HepG2 (cell line): Measurements from ENCODE around the gene UNC13D. TPM values are rescaled to one million over a fixed set of nuclear protein-coding genes. Genes with fewer than 3 reads are reported as not detected.

Experiments used
- GATAD2A ChIP-seq: IDR thresholded peaks from 2 replicates; pipeline ENCODE4 v1.6.1; 2016
- GLI4 ChIP-seq: sonication (generic); formaldehyde crosslinking; IDR thresholded peaks from 2 replicates; pipeline ENCODE4 v1.5.1; 2020; ENCODE audit warnings: missing genetic modification reagents, mild to moderate bottlenecking, moderate library complexity, borderline replicate concordance
- KDM1A ChIP-seq: IDR thresholded peaks from 2 replicates; pipeline ENCODE4 v1.6.1; 2016; ENCODE audit warnings: missing compliant biosample characterization
- KDM3A ChIP-seq: IDR thresholded peaks from 2 replicates; pipeline ENCODE4 v1.6.1; 2018; ENCODE audit warnings: low read depth, missing compliant biosample characterization
- KLF16 ChIP-seq, 2 experiments: sonication (generic) in 1 of 2; formaldehyde crosslinking in 1 of 2; IDR thresholded peaks; 2 replicates each; pipeline versions ENCODE4 v1.6.1 to v1.8.0; 2016 to 2023; ENCODE audit warnings: missing genetic modification reagents in 2 of 2, missing compliant biosample characterization in 1 of 2
- MAFG ChIP-seq: sonication (generic); formaldehyde crosslinking; IDR thresholded peaks from 2 replicates; pipeline ENCODE4 v1.5.1; 2020; ENCODE audit warnings: mild to moderate bottlenecking, missing genetic modification reagents
- MXI1 ChIP-seq: IDR thresholded peaks from 3 replicates; pipeline ENCODE4 v1.6.1; 2012; ENCODE audit warnings: low read depth, low read length, inconsistent platforms, borderline replicate concordance
- NR2F6 ChIP-seq, 2 experiments: IDR thresholded peaks; 2 replicates each; pipeline ENCODE4 v1.6.1; 2016; ENCODE audit warnings: antibody characterized with exemption in 1 of 2, mild to moderate bottlenecking in 1 of 2
- RFXANK ChIP-seq: IDR thresholded peaks from 2 replicates; pipeline ENCODE4 v1.6.1; 2016
- SATB2 ChIP-seq: sonication (generic); formaldehyde crosslinking; IDR thresholded peaks from 2 replicates; pipeline ENCODE4 v1.5.0; 2020; ENCODE audit warnings: missing genetic modification reagents
- TBP ChIP-seq: sonication (generic); formaldehyde crosslinking; IDR thresholded peaks from 2 replicates; pipeline ENCODE4 v1.5.0; 2020; ENCODE audit warnings: missing genetic modification reagents
- TEAD2 ChIP-seq: sonication (generic); formaldehyde crosslinking; IDR thresholded peaks from 2 replicates; pipeline ENCODE4 v1.9.0; 2021; ENCODE audit warnings: missing genetic modification reagents
- XRCC5 ChIP-seq: fragments of 200-400 bp; formaldehyde crosslinking; optimal IDR thresholded peaks from 2 replicates; pipeline ENCODE3; 2017; ENCODE audit warnings: mild to moderate bottlenecking, low read length
- ZNF232 ChIP-seq: sonication (generic); formaldehyde crosslinking; IDR thresholded peaks from 2 replicates; pipeline ENCODE4 v1.4.0; 2020; ENCODE audit warnings: missing genetic modification reagents, borderline replicate concordance
- ZNF747 ChIP-seq: sonication (generic); formaldehyde crosslinking; IDR thresholded peaks from 2 replicates; pipeline ENCODE4 v1.8.1; 2023; ENCODE audit warnings: missing genetic modification reagents, mild to moderate bottlenecking, borderline replicate concordance
- ZNF773 ChIP-seq: sonication (generic); formaldehyde crosslinking; IDR thresholded peaks from 2 replicates; pipeline ENCODE4 v1.4.0; 2020; ENCODE audit warnings: missing genetic modification reagents, borderline replicate concordance
- polyA plus RNA-seq, 8 experiments: library from polyadenylated mRNA; depleted of rRNA in 3 of 8; stranded (reverse) in 7 of 8; unstranded in 1 of 8; fragments of >200 nt; fragmentation: Illumina TruSeq in 4 of 8; extraction: Trizol in 4 of 8; gene quantifications; 2 replicates each; pipeline versions ENCODE4 v1.2.1 to v1.2.3, GENCODE V29; 2011 to 2016; ENCODE audit warnings: low read depth in 4 of 8, missing spikeins in 1 of 8, mixed read lengths in 1 of 8; ENCODE audit not compliant: insufficient read depth in 1 of 8
- total RNA-seq, 5 experiments: library from RNA; depleted of rRNA; stranded (reverse); fragments of >200 nt; fragmentation: Illumina TruSeq; extraction: Trizol; gene quantifications; 2 replicates each; pipeline ENCODE4 v1.2.3, GENCODE V29; 2016; ENCODE audit warnings: low read depth in 1 of 5
- TF ChIP-seq, protein P1 (sequence below): IDR thresholded peaks from 2 replicates; pipeline ENCODE4 v1.6.1; 2016; ENCODE audit warnings: control low read depth
- TF ChIP-seq, protein P2 (sequence below): sonication (generic); formaldehyde crosslinking; IDR thresholded peaks from 2 replicates; pipeline ENCODE4 v1.4.0; 2020; ENCODE audit warnings: missing genetic modification reagents
- TF ChIP-seq, protein P3 (sequence below): sonication (generic); formaldehyde crosslinking; IDR thresholded peaks from 2 replicates; pipeline ENCODE4 v1.4.0; 2020; ENCODE audit warnings: missing genetic modification reagents, mild to moderate bottlenecking, borderline replicate concordance
- TF ChIP-seq, protein P4 (sequence below): sonication (generic); formaldehyde crosslinking; IDR thresholded peaks from 2 replicates; pipeline ENCODE4 v1.5.0; 2020; ENCODE audit warnings: missing genetic modification reagents
- TF ChIP-seq, protein P5 (sequence below): sonication (generic); formaldehyde crosslinking; conservative IDR thresholded peaks from 2 replicates; pipeline ENCODE4 v1.4.0; 2020; ENCODE audit warnings: missing genetic modification reagents
- TF ChIP-seq, protein P6 (sequence below): sonication (generic); formaldehyde crosslinking; IDR thresholded peaks from 2 replicates; pipeline ENCODE4 v1.8.0; 2022; ENCODE audit warnings: low read depth, missing genetic modification reagents
- TF ChIP-seq, protein P7 (sequence below): sonication (generic); IDR thresholded peaks from 2 replicates; pipeline ENCODE4 v1.6.1; 2016; ENCODE audit warnings: low read depth, borderline replicate concordance

UNC13D gene
- total and polyA plus RNA-seq, 2 of the 13 experiments (the other 11 are each of a cell fraction or from before 2014, with no cell fraction given), result 29.7 to 42.7 TPM

DNA sequence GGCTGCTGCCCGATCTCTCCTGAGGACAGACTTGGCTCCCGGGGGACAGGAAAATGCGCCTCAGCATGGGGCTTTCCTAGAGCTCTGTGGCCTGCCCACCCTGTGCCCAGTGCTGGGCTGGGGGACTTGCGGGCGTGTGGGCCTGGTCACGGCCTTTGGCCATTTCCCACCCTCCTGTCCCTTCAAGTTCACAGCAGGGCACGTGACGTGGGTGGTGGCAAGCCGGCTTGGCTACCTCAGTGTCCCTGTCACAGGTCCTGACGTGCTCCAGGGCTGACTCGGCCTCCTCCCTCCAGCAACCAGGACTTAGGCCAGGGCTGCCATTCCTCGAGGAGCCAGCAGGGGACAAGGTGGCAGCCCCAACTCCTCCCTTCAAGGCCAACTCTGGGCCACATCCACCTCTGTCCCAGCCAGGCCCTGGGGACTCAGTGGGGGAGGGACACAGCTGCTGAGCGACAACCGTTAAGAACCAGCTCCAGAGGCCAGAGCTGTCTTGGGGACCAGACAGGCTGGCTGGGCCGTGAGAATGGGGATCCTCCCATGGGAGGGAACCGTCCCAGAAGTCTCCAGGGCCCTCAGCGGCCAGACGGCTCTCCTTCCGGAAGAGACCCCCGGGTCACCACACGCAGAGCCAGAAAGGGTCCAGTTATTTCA is 981 bp upstream of the UNC13D start (continued):
- TF ChIP-seq, protein P1, sequence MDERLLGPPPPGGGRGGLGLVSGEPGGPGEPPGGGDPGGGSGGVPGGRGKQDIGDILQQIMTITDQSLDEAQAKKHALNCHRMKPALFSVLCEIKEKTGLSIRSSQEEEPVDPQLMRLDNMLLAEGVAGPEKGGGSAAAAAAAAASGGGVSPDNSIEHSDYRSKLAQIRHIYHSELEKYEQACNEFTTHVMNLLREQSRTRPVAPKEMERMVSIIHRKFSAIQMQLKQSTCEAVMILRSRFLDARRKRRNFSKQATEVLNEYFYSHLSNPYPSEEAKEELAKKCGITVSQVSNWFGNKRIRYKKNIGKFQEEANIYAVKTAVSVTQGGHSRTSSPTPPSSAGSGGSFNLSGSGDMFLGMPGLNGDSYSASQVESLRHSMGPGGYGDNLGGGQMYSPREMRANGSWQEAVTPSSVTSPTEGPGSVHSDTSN (CRISPR knock-in tag), result no peak
- TF ChIP-seq XRCC5 (peak; percentile 92), KDM1A (no peak), TEAD2 (CRISPR knock-in tag) (no peak), KDM3A (CRISPR knock-in tag) (peak; percentile 79; the same call in 1 of the 2 replicates), GATAD2A (CRISPR knock-in tag) (peak; percentile 78), ZNF747 (CRISPR knock-in tag) (no peak; the same call in 1 of the 2 replicates), NR2F6 (IDR thresholded peaks at IDR 0.05) (no peak; the same call in 1 of the 2 replicates), NR2F6 (CRISPR knock-in tag; IDR thresholded peaks at IDR 0.05) (peak; percentile 76), SATB2 (CRISPR knock-in tag) (no peak), MXI1 (peak; percentile 74; the same call in 1 of the 3 replicates), GLI4 (CRISPR knock-in tag) (0 out of 2 replicates have a peak, but pooled peaks have one; percentile 35), ZNF232 (CRISPR knock-in tag) (no peak), MAFG (CRISPR knock-in tag) (no peak), TBP (CRISPR knock-in tag) (no peak), KLF16 (CRISPR knock-in tag; IDR thresholded peaks at IDR 0.05) (peak in 1 of 2 experiments; percentile 33; a peak in 1 of 4 replicates), ZNF773 (no peak), RFXANK (no peak)
- TF ChIP-seq, protein P2, sequence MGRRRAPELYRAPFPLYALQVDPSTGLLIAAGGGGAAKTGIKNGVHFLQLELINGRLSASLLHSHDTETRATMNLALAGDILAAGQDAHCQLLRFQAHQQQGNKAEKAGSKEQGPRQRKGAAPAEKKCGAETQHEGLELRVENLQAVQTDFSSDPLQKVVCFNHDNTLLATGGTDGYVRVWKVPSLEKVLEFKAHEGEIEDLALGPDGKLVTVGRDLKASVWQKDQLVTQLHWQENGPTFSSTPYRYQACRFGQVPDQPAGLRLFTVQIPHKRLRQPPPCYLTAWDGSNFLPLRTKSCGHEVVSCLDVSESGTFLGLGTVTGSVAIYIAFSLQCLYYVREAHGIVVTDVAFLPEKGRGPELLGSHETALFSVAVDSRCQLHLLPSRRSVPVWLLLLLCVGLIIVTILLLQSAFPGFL (CRISPR knock-in tag), result no peak
- TF ChIP-seq, protein P3, sequence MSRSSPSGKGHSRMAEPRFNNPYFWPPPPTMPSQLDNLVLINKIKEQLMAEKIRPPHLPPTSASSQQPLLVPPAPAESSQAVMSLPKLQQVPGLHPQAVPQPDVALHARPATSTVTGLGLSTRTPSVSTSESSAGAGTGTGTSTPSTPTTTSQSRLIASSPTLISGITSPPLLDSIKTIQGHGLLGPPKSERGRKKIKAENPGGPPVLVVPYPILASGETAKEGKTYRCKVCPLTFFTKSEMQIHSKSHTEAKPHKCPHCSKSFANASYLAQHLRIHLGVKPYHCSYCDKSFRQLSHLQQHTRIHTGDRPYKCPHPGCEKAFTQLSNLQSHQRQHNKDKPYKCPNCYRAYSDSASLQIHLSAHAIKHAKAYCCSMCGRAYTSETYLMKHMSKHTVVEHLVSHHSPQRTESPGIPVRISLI (CRISPR knock-in tag), result no peak
- TF ChIP-seq, protein P4, sequence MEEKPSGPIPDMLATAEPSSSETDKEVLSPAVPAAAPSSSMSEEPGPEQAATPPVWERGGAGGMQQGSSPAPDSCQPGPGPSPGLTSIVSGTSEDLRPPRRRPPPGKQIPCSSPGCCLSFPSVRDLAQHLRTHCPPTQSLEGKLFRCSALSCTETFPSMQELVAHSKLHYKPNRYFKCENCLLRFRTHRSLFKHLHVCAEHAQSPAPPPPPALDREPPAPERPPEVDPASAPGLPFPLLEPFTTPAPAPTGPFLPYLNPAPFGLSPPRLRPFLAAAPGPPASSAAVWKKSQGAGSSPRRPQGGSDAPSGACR, result peak; percentile 85
- TF ChIP-seq, protein P5, sequence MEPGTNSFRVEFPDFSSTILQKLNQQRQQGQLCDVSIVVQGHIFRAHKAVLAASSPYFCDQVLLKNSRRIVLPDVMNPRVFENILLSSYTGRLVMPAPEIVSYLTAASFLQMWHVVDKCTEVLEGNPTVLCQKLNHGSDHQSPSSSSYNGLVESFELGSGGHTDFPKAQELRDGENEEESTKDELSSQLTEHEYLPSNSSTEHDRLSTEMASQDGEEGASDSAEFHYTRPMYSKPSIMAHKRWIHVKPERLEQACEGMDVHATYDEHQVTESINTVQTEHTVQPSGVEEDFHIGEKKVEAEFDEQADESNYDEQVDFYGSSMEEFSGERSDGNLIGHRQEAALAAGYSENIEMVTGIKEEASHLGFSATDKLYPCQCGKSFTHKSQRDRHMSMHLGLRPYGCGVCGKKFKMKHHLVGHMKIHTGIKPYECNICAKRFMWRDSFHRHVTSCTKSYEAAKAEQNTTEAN (CRISPR knock-in tag), result 0 out of 2 replicates have a peak, but pooled peaks have one; percentile 21
- TF ChIP-seq, protein P6, sequence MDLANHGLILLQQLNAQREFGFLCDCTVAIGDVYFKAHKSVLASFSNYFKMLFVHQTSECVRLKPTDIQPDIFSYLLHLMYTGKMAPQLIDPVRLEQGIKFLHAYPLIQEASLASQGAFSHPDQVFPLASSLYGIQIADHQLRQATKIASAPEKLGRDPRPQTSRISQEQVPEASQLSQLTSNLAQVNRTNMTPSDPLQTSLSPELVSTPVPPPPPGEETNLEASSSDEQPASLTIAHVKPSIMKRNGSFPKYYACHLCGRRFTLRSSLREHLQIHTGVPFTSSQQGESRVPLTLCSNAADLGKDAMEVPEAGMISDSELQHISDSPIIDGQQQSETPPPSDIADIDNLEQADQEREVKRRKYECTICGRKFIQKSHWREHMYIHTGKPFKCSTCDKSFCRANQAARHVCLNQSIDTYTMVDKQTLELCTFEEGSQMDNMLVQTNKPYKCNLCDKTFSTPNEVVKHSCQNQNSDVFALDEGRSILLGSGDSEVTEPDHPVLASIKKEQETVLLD (CRISPR knock-in tag), result no peak; the same call in 1 of the 2 replicates
- TF ChIP-seq, protein P7, sequence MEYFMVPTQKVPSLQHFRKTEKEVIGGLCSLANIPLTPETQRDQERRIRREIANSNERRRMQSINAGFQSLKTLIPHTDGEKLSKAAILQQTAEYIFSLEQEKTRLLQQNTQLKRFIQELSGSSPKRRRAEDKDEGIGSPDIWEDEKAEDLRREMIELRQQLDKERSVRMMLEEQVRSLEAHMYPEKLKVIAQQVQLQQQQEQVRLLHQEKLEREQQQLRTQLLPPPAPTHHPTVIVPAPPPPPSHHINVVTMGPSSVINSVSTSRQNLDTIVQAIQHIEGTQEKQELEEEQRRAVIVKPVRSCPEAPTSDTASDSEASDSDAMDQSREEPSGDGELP, result peak; percentile 76; the same call in 1 of the 2 replicates
